ENCODE results near the gene SPAG17. TPM values are rescaled to one million over a fixed set of nuclear protein-coding genes. Genes with fewer than 3 reads are reported as not detected.

Gene SPAG17
- total and polyA plus RNA-seq, 2 of the 13 experiments (the other 11 are each of a cell fraction or from before 2014, with no cell fraction given): not detected

DNA sequence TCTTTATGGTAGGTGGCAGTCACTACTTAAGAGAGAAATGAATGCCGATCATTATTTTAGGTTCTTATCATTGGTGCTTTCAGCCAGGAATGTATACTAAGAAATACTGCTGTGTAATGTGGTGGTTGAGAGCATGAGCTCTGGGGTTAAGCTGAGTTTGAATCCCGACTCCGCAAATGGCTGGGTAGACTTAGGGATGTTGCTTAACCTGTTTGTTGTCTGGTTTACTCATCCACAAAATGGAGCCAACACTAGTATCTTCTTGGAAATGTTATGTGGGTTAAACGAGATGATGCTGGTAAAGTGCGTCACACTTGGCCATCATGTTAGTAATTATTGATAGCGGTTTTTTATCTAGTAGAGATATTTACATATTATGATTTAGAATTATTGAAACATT is 171.7 kb downstream of the SPAG17 start:
- Histone ChIP-seq H3K9ac (ENCODE audit: insufficient read depth, low read depth, low read length) (no peak overlapping the region), H4K20me1 (ENCODE audit: insufficient read depth, low read length) (no peaks in the 10 kb centered on the region), H3K27me3 (ENCODE audit: control insufficient read depth in 1 of 2, insufficient read depth in 2 of 2, low read length in 2 of 2) (no peaks in the 10 kb centered on the region; a peak in 1 of 5 replicates), H3K4me2 (ENCODE audit: low read depth, low read length) (no peak overlapping the region), H3K4me3 (replicated peaks in 1 of 3; ENCODE audit: insufficient read depth in 1 of 3, low read depth in 2 of 3, low read length in 3 of 3) (no peak overlapping the region), H3K9me3 (ENCODE audit: low read length) (no peaks in the 10 kb centered on the region), H3K79me2 (ENCODE audit: insufficient read depth, low read length) (no peaks in the 10 kb centered on the region), H2AFZ (ENCODE audit: low read length) (no peak overlapping the region), H3K36me3 (replicated peaks in 1 of 2; ENCODE audit: control insufficient read depth in 1 of 2, insufficient read depth in 2 of 2, low read length in 2 of 2) (no peaks in the 10 kb centered on the region), H3K4me1 (ENCODE audit: insufficient read depth, low read length) (no peaks in the 10 kb centered on the region), H3K27ac (ENCODE audit: extremely low read length, insufficient read depth, low read length) (no peak overlapping the region)
- ChIA-PET POLR2A (no interaction called here), CTCF (ENCODE audit: low intra/inter-chr PET ratio, low total read pairs) (no interaction called here)
- FAIRE-seq: no peak
- ATAC-seq: no peak
- WGBS (ENCODE audit: low lambda C conversion rate): 31% methylated on average over 6 of the region's 6 CpGs
- no peak for DNase-seq (ENCODE audit: low spot score)
- no TSS peak for BruUV-seq (replicated peaks)
- in situ Hi-C loops (cut with HindIII; ENCODE audit: extremely low pct_ligation_motif_present, low pct_unique_long_range_greater_than_20kb) (no loop called here), intact Hi-C loops (cut with micrococcal nuclease; ENCODE audit: unreplicated experiment) (no loop called here)
- TF ChIP-seq CENPBD1 (CRISPR knock-in tag; IDR thresholded peaks at IDR 0.05; ENCODE audit: borderline replicate concordance, low read depth) (no peak), NCOA1 (CRISPR knock-in tag; IDR thresholded peaks at IDR 0.05) (no peak), BRCA1 (CRISPR knock-in tag; IDR thresholded peaks at IDR 0.05) (no peak), PHB2 (IDR thresholded peaks at IDR 0.05; ENCODE audit: partially characterized antibody) (no peak), PHF8 (CRISPR knock-in tag; IDR thresholded peaks at IDR 0.05) (no peak), ZFP41 (CRISPR knock-in tag; IDR thresholded peaks at IDR 0.05; ENCODE audit: borderline replicate concordance) (no peak), FOXK2 (IDR thresholded peaks at IDR 0.05) (no peak), KLF6 (CRISPR knock-in tag; IDR thresholded peaks at IDR 0.05) (no peak), ZMYM3 (CRISPR knock-in tag; IDR thresholded peaks at IDR 0.05) (no peak), TAF15 (IDR thresholded peaks at IDR 0.05; ENCODE audit: low read depth, low read length, poor library complexity, severe bottlenecking) (no peak)
- TF ChIP-seq, protein P1, sequence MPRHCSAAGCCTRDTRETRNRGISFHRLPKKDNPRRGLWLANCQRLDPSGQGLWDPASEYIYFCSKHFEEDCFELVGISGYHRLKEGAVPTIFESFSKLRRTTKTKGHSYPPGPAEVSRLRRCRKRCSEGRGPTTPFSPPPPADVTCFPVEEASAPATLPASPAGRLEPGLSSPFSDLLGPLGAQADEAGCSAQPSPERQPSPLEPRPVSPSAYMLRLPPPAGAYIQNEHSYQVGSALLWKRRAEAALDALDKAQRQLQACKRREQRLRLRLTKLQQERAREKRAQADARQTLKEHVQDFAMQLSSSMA (CRISPR knock-in tag; IDR thresholded peaks at IDR 0.05): no peak
- TF ChIP-seq, protein P2, sequence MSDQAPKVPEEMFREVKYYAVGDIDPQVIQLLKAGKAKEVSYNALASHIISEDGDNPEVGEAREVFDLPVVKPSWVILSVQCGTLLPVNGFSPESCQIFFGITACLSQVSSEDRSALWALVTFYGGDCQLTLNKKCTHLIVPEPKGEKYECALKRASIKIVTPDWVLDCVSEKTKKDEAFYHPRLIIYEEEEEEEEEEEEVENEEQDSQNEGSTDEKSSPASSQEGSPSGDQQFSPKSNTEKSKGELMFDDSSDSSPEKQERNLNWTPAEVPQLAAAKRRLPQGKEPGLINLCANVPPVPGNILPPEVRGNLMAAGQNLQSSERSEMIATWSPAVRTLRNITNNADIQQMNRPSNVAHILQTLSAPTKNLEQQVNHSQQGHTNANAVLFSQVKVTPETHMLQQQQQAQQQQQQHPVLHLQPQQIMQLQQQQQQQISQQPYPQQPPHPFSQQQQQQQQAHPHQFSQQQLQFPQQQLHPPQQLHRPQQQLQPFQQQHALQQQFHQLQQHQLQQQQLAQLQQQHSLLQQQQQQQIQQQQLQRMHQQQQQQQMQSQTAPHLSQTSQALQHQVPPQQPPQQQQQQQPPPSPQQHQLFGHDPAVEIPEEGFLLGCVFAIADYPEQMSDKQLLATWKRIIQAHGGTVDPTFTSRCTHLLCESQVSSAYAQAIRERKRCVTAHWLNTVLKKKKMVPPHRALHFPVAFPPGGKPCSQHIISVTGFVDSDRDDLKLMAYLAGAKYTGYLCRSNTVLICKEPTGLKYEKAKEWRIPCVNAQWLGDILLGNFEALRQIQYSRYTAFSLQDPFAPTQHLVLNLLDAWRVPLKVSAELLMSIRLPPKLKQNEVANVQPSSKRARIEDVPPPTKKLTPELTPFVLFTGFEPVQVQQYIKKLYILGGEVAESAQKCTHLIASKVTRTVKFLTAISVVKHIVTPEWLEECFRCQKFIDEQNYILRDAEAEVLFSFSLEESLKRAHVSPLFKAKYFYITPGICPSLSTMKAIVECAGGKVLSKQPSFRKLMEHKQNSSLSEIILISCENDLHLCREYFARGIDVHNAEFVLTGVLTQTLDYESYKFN (CRISPR knock-in tag; conservative IDR thresholded peaks at IDR 0.05): no peak
- TF ChIP-seq, protein P3, sequence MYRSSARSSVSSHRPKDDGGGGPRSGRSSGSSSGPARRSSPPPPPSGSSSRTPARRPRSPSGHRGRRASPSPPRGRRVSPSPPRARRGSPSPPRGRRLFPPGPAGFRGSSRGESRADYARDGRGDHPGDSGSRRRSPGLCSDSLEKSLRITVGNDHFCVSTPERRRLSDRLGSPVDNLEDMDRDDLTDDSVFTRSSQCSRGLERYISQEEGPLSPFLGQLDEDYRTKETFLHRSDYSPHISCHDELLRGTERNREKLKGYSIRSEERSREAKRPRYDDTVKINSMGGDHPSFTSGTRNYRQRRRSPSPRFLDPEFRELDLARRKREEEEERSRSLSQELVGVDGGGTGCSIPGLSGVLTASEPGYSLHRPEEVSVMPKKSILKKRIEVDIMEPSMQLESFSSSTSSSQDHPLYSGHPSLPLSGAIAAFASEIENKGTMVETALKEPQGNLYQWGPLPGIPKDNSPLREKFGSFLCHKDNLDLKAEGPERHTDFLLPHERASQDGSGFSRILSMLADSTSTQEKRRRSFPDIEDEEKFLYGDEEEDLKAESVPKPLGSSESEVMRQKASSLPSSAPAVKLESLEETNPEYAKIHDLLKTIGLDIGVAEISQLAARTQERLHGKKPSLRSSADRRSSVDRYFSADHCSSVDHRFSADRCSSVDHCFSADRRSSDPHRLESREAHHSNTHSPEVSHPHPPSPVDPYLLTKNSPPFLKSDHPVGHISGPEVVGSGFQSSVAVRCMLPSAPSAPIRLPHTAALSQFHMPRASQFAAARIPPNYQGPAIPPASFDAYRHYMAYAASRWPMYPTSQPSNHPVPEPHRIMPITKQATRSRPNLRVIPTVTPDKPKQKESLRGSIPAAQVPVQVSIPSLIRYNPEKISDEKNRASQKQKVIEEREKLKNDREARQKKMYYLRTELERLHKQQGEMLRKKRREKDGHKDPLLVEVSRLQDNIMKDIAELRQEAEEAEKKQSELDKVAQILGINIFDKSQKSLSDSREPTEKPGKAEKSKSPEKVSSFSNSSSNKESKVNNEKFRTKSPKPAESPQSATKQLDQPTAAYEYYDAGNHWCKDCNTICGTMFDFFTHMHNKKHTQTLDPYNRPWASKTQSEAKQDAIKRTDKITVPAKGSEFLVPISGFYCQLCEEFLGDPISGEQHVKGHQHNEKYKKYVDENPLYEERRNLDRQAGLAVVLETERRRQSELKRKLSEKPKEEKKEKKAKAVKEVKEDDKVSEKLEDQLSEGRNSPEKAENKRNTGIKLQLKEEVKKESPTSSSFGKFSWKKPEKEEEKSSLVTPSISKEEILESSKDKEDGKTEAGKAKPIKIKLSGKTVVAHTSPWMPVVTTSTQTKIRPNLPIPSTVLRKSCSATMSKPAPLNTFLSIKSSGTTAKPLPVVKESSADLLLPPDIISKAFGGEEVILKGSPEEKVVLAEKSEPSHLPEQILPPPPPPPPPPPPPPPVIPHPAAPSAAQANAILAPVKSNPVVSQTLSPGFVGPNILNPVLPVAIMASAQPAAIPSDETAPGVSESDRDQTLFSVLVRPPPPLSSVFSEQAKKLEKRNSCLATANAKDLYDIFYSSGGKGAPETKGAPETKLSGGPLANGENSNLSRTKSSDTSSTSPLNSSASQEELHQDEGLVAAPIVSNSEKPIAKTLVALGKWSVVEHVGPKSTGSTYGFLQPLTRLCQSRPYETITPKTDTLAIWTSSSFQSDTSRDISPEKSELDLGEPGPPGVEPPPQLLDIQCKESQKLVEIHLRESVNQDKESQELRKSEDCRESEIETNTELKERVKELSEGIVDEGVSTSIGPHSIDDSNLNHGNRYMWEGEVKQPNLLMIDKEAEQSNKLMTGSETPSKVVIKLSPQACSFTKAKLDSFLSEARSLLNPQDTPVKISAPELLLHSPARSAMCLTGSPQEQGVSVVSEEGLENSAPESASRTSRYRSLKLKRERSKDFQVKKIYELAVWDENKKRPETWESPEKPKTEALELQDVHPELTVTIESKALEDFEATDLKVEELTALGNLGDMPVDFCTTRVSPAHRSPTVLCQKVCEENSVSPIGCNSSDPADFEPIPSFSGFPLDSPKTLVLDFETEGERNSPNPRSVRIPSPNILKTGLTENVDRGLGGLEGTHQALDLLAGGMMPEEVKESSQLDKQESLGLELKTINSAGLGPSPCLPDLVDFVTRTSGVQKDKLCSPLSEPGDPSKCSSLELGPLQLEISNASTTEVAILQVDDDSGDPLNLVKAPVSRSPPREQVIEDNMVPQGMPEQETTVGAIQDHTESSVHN (CRISPR knock-in tag; IDR thresholded peaks at IDR 0.05): no peak
